Smooth muscle cell (in vitro differentiated cells): ENCODE results near the gene B4GALT2. TPM values are rescaled to one million over a fixed set of nuclear protein-coding genes. Genes with fewer than 3 reads are reported as not detected.

Experiments used
- DNase-seq: peaks from one replicate; lab custom pipeline; 2025; ENCODE audit not compliant: unreplicated experiment; lab: John Stamatoyannopoulos, UW
- H2AFZ ChIP-seq: fragments of 200-600 bp; sonication (generic); 2 replicates; pipeline ENCODE4 v1.6.0; 2016; ENCODE audit warnings: antibody characterized with exemption, low read depth, mild to moderate bottlenecking
- H3F3A ChIP-seq: fragments of 200-600 bp; sonication (generic); 2 replicates; pipeline ENCODE4 v1.6.0; 2017; ENCODE audit warnings: antibody characterized with exemption, low read depth
- H3K27ac ChIP-seq: fragments of 200-600 bp; sonication (generic); 2 replicates; pipeline ENCODE4 v1.5.1; 2016; ENCODE audit warnings: low read depth, mild to moderate bottlenecking
- H3K27me3 ChIP-seq: fragments of 200-600 bp; sonication (generic); 2 replicates; pipeline ENCODE4 v1.6.1; 2016; ENCODE audit warnings: low read depth, mild to moderate bottlenecking
- H3K36me3 ChIP-seq: fragments of 200-600 bp; sonication (generic); 2 replicates; pipeline ENCODE4 v1.5.1; 2016; ENCODE audit warnings: low read depth
- H3K4me1 ChIP-seq: fragments of 200-600 bp; sonication (generic); 2 replicates; pipeline ENCODE4 v1.5.1; 2016; ENCODE audit warnings: low read depth
- H3K4me2 ChIP-seq: fragments of 200-600 bp; sonication (generic); 2 replicates; pipeline ENCODE4 v1.6.0; 2016; ENCODE audit warnings: mild to moderate bottlenecking
- H3K4me3 ChIP-seq: fragments of 200-600 bp; sonication (generic); 2 replicates; pipeline ENCODE4 v1.5.1; 2016; ENCODE audit warnings: mild to moderate bottlenecking
- H3K79me2 ChIP-seq: fragments of 200-600 bp; sonication (generic); 2 replicates; pipeline ENCODE4 v1.6.0; 2016; ENCODE audit warnings: low read depth, mild to moderate bottlenecking
- H3K9ac ChIP-seq: fragments of 200-600 bp; sonication (generic); 2 replicates; pipeline ENCODE4 v1.6.0; 2016; ENCODE audit warnings: low read depth
- H3K9me3 ChIP-seq: fragments of 200-600 bp; sonication (generic); replicated peaks from 2 replicates; pipeline ENCODE4 v1.5.1; 2016; ENCODE audit warnings: low read depth
- H4K20me1 ChIP-seq: fragments of 200-600 bp; sonication (generic); 2 replicates; pipeline ENCODE4 v1.6.0; 2016; ENCODE audit warnings: low read depth
- CTCF ChIP-seq: fragments of 200-600 bp; sonication (generic); IDR thresholded peaks from 2 replicates; pipeline ENCODE4 v1.5.1; 2017; ENCODE audit warnings: borderline replicate concordance, mild to moderate bottlenecking, antibody characterized with exemption; ENCODE audit not compliant: insufficient read depth, poor library complexity, severe bottlenecking
- WGBS: methylation state at CpG from one replicate; pipeline ENCODE4 v1.1.7; 2016; ENCODE audit warnings: low lambda C conversion rate; 5-methylcytosine and 5-hydroxymethylcytosine counted together
- polyA plus RNA-seq: library from polyadenylated mRNA; unstranded; fragments of >200 nt; fragmentation: Nextera tagmentation; extraction: Ambion mirVana; gene quantifications from 2 replicates; pipeline ENCODE4 v1.2.1, GENCODE V29; 2016
- total RNA-seq: library from RNA; depleted of rRNA; stranded (reverse); fragments of >200 nt; gene quantifications from 2 replicates; pipeline ENCODE4 v1.2.3, GENCODE V29; 2014

The B4GALT2 gene
- total and polyA plus RNA-seq, 2 experiments from 2014 or later = 52.4 to 135 TPM

GRCh38 chr1:44019466-44019948 is 40.5 kb downstream of the B4GALT2 start:
- H2AFZ ChIP-seq = no peak overlapping the region
- WGBS = 96% methylated on average over 13 of the region's 13 CpGs

GRCh38 chr1:44020464-44020863 is 41.5 kb downstream of the B4GALT2 start:
- no peaks in the 10 kb centered on the region for H3F3A ChIP-seq
- H3K9ac ChIP-seq = no peak overlapping the region
- no peak for TF ChIP-seq CTCF
- no peaks in the 10 kb centered on the region for H3K36me3 ChIP-seq
- no peaks in the 10 kb centered on the region for H3K4me1 ChIP-seq
- no peak overlapping the region for H3K4me3 ChIP-seq
- H3K4me2 ChIP-seq = no peak overlapping the region
- H3K9me3 ChIP-seq = no peaks in the 10 kb centered on the region
- H3K27me3 ChIP-seq = no peaks in the 10 kb centered on the region
- 94% methylated on average over 6 of the region's 6 CpGs for WGBS
- no peak for DNase-seq
- no peaks in the 10 kb centered on the region for H4K20me1 ChIP-seq
- no peak overlapping the region for H2AFZ ChIP-seq
- no peak overlapping the region for H3K27ac ChIP-seq
- H3K79me2 ChIP-seq = no peaks in the 10 kb centered on the region

More at GRCh38 chr1:44019466-44019948, 40.5 kb downstream of the B4GALT2 start:
- no peaks in the 10 kb centered on the region for H3K79me2 ChIP-seq
- TF ChIP-seq CTCF = no peak
- H3K9me3 ChIP-seq = no peaks in the 10 kb centered on the region
- no peaks in the 10 kb centered on the region for H3K36me3 ChIP-seq
- no peak overlapping the region for H3K4me3 ChIP-seq
- H3K9ac ChIP-seq = no peak overlapping the region
- H3K27me3 ChIP-seq = no peaks in the 10 kb centered on the region
- H3F3A ChIP-seq = no peaks in the 10 kb centered on the region
- DNase-seq = no peak
- H4K20me1 ChIP-seq = no peaks in the 10 kb centered on the region
- no peak overlapping the region for H3K27ac ChIP-seq
- no peak overlapping the region for H3K4me2 ChIP-seq
- H3K4me1 ChIP-seq = no peaks in the 10 kb centered on the region

DNA sequence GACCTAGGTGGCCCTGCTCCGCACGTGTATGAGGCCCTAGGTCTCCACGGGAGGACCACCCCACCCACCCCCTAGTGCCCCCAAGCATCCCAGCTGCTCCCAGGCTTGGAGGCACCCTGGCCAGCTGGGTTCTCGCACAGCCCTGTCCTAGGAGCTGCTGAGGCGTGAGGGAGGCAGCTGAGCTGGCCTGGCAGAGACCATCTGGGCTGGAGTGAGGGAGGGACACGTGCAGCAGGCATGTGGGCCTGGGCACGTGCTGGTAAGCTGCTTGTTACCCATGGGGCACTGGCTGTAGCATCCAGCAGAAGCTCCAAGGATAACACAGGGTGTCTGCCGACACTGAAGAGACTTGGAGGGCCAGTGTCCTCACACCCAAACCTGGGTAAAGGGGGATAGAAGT is 42.1 kb downstream of the B4GALT2 start:
- H3K9me3 ChIP-seq = no peaks in the 10 kb centered on the region
- no peak overlapping the region for H3K4me2 ChIP-seq
- TF ChIP-seq CTCF = no peak
- no peaks in the 10 kb centered on the region for H3K36me3 ChIP-seq
- H3K4me1 ChIP-seq = no peaks in the 10 kb centered on the region
- no peak overlapping the region for H2AFZ ChIP-seq
- H4K20me1 ChIP-seq = no peaks in the 10 kb centered on the region
- H3F3A ChIP-seq = no peaks in the 10 kb centered on the region
- 94% methylated on average over 8 of the region's 8 CpGs for WGBS
- H3K4me3 ChIP-seq = no peak overlapping the region
- no peaks in the 10 kb centered on the region for H3K27me3 ChIP-seq
- no peak for DNase-seq
- H3K27ac ChIP-seq = no peak overlapping the region
- no peaks in the 10 kb centered on the region for H3K79me2 ChIP-seq
- H3K9ac ChIP-seq = no peak overlapping the region

GRCh38 chr1:44021581-44022321 is 42.7 kb downstream of the B4GALT2 start:
- TF ChIP-seq CTCF = no peak
- Histone ChIP-seq H3F3A (no peaks in the 10 kb centered on the region), H3K27ac (no peak overlapping the region), H3K9me3 (no peaks in the 10 kb centered on the region), H2AFZ (no peak overlapping the region), H3K79me2 (peaks cover 3% of the 10 kb centered on the region), H3K9ac (no peak overlapping the region), H3K4me1 (no peaks in the 10 kb centered on the region), H3K36me3 (no peaks in the 10 kb centered on the region), H3K4me3 (no peak overlapping the region), H3K4me2 (no peak overlapping the region), H3K27me3 (no peaks in the 10 kb centered on the region), H4K20me1 (no peaks in the 10 kb centered on the region)
- 93% methylated on average over 10 of the region's 10 CpGs for WGBS
- DNase-seq = no peak
